GM21367 (cell line): Measurements from ENCODE around the gene PACSIN2.

ENCODE experiments used
- ATAC-seq: cut with Tn5 transposase; IDR thresholded peaks from one replicate; pipeline ENCODE4 v1.9.1; 2021; ENCODE audit not compliant: unreplicated experiment

PACSIN2 gene

GRCh38 chr22:42868751-42869251 lies 146.1 kb downstream of the PACSIN2 start:
- no peak for ATAC-seq

DNA sequence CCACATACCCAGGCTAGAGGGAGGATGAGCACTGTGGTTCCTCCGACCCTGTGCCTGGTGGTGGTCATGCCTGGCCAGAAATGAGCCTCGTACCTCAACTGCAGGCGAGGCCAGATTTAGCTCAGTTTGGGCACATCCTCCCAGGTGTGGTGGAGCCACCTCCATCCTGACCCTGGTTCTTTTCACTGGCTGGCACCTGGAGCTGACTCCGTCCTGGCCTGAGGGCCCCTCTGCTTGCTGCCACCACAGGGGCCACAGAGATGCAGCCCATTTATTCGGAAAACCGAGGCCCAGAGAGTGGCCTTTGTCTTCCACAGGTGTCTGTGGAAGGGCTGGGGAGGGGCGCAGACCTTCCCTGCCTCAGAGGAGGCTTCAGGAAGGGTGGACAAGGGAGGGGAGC lies 148.8 kb downstream of the PACSIN2 start:
- ATAC-seq, result no peak

GRCh38 chr22:42865536-42865935 lies 149.4 kb downstream of the PACSIN2 start:
- ATAC-seq, result no peak

GRCh38 chr22:42863349-42863961 lies 151.5 kb downstream of the PACSIN2 start:
- ATAC-seq, result no peak

GRCh38 chr22:42862045-42862734 lies 152.8 kb downstream of the PACSIN2 start:
- no peak for ATAC-seq

- ATAC-seq, result no peak
Measured at GRCh38 chr22:42860968-42861367, 154.0 kb downstream of the PACSIN2 start.

DNA sequence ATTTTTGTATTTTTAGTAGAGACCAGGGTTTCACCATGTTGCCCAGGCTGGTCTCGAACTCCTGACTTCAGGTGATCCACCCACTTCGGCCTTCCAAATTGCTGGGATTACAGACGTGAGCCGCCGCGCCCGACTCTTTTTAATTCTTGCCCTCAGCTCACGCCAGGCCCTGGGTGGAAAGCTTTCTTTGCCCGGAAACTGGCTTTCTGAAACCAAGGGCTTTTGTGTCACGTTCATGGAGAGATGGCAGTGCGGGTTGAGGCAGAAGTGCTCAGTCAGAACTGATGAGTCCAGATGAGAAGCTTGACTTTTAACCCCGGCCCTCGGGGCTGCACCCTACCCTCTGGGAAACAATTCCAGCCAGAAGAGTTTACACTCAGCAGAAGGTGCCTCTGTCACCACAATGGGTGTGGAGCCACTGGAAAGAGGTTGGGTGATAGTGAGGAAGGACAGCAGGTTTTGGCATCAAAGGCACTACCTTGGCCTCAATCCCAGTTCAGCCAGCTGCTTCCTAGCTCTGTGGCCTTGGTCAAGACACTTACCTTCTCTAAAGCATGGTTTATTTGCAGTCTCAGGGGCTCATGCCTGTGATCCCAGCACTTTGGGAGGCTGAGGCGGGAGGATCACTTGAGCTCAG lies 157.0 kb downstream of the PACSIN2 start:
- no peak for ATAC-seq

- ATAC-seq, result peak; percentile 63
Measured at GRCh38 chr22:42856865-42857704, 157.9 kb downstream of the PACSIN2 start, which contains the start of gene ARFGAP3. ARFGAP3 (minus strand) TSS chr22:42857273; CDS start chr22:42857182, 91 bp downstream.

DNA sequence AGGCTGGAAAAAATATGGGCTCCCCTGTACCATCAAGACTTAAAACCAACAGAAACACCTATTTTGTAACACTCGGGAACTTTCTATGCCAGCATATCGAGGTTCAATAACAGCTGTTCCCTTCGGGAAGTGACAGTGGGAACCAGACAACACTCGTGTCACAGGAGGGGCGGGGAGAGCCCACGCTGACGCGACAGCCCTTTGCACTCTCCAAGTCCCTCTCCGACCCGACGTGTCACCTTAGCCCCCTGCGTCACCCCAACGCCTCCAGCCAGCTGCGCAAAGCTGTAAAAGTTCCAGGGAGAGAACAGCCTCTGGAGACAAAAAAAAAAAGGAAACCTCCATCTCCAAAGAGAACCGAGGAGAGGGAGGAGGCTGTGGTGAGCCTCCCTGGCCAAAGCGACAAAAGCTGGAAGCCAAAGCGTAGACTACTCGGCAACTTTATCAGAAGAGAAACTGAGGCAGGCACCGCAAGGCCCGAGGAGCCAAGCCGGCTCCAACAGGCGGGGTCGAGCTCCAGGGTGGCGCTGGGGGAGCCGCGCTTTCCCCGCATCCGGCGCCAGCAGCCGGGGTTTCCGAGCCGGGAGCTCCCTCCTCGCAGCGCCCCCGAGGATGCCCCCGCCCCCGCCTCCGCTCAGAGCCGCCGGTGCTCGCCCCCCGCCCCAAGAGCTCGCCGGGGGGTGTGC lies 158.6 kb downstream of the PACSIN2 start:
- peak; percentile 18 for ATAC-seq

DNA sequence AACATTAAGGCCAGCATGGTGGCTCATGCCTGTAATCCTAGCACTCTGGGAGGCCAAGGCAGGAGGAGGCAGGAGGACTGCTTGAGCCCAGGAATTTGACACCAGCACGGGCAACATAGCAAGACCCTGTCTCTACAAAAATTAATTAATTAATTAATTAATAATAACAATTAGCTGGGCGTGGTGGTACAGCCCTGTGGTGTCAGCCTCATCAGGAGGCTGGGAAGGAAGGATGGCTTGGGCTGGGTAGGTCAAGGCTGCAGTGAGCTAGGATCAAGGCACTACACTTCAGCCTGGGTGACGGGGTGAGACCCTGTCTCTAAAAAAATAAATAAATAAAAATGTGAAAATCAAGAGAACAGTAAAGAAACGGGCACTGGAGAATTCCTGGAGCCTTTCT lies 159.2 kb downstream of the PACSIN2 start:
- ATAC-seq, result no peak

DNA sequence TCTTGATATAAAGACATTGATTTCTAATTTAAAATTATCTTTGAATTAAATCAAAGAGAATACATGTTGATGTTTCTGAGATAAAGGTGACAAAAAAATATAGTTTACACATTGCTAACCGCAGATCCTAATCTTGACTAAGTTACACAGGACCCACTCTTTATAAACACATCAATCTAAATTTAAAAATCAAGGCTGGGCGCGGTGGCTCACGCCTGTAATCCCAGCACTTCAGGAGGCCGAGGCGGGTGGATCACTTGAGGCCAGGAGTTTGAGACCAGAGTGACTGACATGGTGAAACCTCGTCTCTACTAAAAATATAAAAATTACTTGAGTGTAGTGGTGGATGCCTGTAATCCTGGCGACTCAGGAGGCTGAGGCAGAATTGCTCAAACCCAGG lies 159.7 kb downstream of the PACSIN2 start:
- ATAC-seq, result no peak

DNA sequence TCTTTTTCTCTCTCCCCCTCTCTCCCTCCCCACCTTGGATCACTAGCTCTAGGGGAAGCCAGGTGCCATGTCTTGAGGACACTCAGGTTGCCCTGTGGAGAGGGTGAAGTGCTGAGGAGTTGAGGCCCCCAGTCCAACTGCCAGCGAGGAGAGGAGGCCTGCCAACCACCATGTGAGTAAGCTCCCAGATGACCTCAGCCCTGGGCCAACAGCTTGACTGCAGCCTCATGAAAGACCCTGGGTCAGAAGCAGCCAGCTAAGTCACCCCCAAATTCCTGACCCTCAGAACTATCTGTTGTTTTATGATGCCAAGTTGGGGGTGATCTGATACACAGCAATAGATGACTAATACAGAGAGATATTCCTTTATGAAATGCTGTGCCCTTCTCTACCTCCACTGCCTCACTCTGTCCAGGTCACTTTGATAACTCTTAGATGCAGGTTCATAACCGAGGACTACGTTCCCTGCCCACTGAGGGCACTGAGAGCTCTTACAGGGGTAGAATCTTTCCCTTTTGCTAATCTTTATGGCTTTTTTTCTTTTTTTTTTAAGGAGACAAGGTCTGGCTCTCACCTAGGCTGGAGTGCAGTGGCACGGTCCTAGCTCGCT lies 165.9 kb downstream of the PACSIN2 start:
- ATAC-seq, result no peak

GRCh38 chr22:42847110-42847509 lies 167.8 kb downstream of the PACSIN2 start:
- ATAC-seq, result no peak

DNA sequence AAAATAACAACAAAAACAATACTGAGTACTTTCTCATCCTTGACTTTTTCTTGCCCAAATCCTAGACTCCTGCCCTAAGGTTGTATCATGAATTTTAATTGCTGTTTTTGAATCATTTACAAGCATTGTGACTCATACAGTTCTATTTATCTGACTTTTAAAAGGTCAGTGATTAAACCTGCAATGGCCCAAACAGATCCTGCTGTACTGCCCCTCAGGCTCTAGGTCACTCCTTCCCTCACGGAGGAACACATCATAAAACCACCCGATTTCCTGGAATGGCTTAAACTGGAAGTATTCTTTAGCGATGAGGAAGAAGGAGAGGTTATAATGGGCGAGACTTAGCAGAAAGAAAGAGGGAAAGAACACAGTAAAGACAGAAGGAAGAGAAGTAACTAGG lies 170.2 kb downstream of the PACSIN2 start:
- ATAC-seq, result no peak

GRCh38 chr22:42842658-42843370 lies 172.1 kb downstream of the PACSIN2 start:
- no peak for ATAC-seq

GRCh38 chr22:42841444-42841843 lies 173.5 kb downstream of the PACSIN2 start:
- ATAC-seq, result no peak

DNA sequence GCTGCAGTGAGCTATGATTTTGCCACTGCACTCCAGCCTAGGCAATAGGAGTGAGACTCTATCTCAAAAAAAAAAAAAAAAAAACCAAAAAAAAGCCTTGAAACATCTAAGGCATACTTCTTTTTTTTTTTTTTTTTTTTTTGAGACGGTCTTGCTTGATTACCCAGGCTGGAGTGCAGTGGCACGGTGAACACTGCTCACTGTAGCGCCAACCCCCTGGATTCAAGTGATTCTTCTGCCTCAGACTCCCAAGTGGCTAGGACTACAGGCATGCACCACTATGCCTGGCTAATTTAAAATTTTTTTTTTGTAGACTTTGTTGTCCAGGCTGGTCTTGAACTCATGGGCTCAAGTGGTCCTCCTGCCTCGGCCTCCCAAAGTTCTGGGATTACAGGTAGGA lies 177.4 kb downstream of the PACSIN2 start:
- no peak for ATAC-seq

DNA sequence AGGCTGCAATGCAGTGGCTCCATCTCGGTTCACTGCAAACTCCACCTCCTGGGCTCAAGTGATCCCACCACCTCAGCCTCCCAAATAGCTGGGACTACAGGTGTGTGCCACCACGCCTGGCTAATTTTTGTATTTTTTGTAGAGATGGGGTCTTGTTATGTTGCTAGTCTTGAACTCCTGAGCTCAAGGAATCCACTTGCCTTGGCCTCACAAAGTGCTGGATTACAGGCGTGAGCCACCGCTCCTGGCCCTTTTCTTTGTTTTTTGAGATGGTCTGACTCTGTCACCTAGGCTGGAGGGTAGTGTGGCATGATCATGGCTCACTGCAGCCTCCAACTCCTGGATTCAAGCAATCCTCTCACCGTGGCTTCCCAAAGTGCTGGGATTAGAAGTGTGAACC lies 178.9 kb downstream of the PACSIN2 start:
- ATAC-seq, result no peak

DNA sequence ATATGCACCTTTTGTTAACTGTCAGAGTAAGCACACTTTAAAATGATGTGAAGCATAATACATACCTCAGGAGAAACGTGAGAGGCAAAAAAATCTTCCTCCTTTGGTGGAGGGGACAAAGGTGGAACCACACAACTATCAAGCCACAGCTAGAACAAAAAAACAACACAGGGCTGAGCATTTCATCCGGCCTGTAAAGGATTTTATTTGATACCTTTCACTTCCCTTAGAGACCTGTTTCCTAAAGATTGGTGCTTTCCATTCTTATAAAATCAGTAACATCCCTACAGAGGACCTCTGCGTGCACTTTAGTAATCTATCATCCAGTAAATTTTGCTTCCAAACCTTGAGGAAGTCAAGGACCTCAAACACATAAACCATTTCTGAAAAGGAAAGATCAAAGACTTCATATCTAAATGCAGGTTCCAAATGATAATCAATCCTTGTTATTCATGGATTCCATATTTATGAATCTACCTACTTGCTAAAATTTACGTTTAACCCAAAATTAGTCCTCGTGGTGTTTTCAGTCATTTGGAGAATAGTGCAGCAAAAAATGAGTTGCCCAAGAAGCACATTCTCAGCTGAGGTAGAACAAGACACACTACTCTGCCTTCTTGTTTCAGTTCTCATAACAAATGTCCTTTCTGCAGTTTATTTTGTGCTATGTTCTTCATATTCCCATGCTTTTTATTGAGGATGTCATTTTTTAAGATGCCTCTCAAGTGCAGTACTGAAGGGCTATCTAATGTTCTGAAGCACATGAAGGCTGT lies 180.6 kb downstream of the PACSIN2 start:
- no peak for ATAC-seq
